GM18517 (cell line): ENCODE data around the gene NTF3.

ENCODE experiments used
- ATAC-seq: cut with Tn5 transposase; IDR thresholded peaks from one replicate; pipeline ENCODE4 v1.9.1; 2021; ENCODE audit warnings: mild to moderate bottlenecking, moderate library complexity; ENCODE audit not compliant: unreplicated experiment

NTF3 gene

GRCh38 chr12:5430641-5431603 is 986 bp upstream of the NTF3 start:
- no peak for ATAC-seq

GRCh38 chr12:5433081-5433844 is 1.4 kb downstream of the NTF3 start:
- no peak for ATAC-seq

DNA sequence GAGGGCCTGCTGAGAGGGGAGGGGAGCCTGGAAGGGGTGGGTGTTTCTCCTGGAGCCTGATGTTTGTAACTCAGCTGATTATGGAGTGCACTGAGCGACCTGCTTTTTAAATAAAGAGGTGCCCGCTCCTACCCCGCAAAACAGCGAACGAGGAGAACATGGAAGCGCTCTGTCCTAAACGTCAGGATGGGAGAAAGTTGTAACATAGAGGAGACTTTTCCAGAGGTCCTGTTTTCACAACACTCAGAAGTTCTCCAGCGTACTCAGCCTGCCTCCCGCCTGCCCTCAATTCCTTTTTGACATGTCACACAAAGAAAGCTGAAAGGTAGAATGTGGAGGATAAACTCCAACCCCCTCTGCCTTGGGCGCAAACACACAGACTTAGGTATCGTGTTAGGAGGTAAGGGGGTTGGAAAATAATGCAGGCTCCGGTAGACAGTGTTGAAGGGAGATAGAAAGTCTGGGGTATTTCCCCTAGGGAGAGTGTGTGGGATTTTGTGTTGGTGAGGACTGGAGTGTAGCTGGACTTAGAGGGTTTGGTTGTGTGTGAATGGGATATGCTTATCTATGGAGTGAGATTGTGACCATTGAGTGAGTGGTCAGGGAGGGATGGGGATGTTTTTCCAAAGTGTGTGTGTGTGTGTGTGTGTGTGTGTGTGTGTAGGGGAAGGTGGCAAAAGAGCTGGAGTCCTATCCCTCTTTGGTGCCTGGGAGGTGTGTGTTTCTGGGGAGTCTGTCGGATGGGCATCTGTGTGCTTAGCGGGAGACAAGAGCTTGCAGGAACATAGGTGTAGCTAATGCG is 2.1 kb downstream of the NTF3 start:
- no peak for ATAC-seq

DNA sequence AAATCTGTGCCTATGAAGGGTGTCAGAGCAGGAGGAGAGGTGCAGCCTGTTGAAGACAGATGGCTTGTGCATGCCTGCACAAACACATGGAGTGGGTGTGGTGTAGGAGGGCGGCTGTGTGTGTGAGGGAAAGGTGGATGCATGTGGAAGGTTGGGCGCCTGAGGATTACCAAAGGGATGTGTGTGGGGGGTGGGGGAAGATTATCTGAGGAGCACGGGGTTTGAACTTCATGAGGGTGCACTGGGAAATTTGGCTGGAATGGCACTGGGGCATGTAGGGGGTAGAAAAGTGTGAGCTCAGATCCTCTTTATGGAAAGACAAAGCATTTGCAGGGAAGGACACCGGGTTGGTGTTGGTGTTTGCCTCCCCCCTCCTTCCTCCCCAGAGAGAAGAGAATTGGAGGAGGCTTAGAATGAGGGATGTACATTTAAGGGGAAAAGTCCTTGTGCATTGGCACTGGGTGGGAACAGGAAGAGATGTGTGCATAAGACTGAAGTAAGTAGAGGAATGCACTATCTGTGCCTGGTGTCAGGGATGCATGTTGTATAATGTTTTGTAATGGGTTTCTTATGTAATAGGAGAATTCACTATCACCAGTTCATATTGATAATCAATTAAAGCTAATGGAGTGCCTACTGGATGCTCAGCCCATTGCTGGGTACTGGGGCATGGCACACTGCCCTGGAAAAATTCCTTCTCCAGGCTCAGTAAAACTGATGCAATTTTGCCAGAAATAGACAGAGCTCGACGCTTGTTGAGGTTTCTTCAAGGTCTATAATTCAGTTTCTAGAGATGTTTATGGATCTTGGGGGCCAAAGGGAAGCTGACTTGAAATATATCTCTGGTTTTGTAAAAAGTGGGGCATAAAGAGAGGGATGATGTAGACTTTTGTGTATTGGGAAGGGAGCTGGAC is 3.0 kb downstream of the NTF3 start:
- ATAC-seq, result no peak

- no peak for ATAC-seq
These were observed 5.3 kb downstream of the NTF3 start for GRCh38 chr12:5437182-5437583.

GRCh38 chr12:5437589-5437988 is 5.7 kb downstream of the NTF3 start:
- ATAC-seq, result no peak

DNA sequence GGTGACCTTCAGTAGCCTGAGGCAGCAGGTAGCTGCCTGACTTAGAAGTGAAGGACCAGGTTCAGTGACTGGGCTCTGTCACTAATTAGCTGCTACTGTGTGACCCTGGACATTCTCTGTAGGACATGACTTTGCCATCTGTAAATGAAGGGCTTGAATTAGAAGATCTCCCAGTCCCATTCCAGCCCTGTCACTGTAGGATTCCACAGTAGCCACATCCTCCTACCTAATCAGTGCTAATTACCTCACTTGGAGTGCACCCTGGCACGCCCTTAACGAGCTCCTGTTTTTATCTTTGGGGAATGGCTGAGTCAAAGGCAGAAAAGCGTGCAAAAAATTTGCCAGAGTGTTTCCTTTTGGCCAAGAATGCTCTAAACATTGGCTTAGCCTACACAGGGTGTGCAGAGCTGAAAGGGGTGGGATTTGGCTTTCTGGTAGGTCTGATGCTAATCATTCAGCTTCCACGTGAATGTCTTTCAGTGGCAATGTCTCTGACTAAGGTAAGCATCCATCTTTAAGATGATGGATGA is 6.8 kb downstream of the NTF3 start:
- ATAC-seq, result no peak

- ATAC-seq, result no peak
These were observed 7.5 kb downstream of the NTF3 start for GRCh38 chr12:5439371-5439771.

DNA sequence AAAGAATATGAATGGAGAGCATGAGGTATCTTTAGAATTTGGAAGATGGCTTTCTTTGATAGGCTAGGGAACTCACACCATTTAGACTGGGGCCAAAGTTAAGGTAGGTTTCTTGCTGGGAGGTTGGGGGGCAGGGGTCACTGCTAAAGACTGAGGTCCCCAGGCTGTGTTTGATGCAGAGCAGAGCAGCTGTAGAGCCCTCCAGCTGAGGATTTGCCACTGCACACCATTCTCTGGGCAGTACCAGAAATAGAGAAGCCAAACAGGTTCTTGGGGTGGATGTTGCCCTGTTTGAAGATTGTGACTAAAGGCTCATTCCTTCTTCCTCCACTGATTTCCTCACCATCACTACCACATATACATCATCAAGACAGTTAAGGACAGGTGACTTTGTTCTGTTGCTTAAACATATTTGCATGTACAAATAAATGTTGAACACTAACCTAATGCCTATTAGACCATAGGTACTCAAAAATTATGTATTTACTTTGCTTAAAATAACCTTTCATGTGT is 7.9 kb downstream of the NTF3 start:
- no peak for ATAC-seq

DNA sequence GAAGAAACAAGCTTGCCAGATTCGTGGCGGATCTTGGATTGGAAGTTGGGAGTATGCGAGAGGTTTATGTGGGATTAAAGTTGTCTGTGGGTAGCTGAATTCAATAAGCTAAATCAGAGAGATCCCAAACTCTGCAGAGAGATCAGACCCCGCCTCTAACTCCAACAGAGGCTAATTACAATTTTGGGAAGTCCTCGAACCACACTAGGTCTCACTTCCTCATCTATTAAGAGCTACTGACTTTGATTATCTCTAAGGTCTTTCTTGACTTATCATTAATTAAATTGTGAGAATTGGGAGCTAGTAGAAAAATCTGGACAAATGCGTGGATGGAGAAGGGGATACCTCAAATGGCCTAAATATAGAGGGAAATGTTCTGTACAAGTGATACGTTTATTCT is 9.1 kb downstream of the NTF3 start:
- no peak for ATAC-seq

DNA sequence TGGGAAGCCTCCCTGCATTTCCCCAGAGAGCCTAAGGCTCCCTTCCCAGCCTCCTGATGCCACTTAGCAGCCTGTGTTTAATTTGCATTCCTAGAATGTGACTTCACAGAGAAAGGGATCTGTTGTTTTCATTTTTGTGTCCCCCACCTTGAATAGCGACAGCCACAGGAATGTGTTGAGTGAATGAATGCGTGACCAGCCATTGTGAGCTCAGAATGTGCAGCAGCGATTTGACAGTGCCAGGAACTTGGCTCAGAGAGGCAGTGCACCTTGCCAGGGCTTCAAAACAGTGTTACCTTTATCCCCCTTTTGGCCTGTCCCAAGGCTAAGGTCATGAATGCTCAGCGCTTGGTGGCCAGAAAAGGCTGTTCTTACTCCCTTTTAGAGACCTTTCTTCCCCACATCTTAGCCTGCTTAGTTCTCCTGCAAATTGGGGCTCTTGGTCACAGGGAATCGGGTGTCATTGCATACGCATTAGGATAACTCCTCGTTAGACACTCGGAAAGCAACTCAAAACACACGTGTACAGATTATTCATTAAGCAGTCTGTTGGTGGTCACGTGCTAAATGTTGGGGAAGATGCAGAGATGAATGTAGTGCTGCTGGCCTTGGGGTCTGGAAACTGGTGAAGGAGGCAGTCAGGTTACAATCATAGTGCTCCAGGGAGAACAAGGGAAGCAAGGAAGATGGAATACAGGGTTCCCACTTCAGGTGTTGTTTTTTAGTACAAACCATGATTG is 9.8 kb downstream of the NTF3 start:
- ATAC-seq, result no peak

DNA sequence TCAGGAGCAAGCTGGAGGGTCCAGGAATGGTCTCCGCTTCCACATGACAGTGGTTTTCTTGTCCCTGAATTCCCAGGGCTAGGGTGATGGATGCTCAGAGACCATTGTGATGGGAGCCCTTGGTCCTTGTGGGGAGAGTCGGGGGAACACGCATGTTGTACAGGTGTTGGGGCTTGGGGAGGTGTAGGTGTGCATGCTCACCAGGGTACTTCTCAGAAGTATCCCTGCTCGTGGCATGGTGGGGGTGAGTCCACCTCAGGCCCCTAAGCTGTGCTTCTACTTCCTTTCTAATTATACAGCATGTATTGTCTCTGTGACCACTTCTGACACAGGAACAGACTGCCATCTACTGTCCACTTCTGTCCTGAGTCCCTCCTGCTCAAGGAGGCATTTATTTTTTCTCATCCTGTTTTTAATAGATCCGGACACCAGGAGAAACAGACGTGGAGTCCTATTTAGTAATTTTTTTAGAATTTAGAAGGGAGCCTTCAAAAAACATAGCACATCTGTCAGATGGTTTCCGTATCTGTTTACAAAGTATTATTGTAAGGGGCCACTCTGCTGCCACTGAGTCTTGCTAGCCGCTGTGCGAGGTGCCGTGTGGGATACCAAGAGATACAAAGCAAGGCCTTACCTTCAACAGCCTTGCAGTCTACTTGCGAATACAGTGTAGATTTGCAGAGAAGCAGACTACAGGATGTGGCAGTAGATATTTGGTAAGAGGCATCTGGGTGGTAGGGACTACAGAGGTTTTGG is 10.5 kb downstream of the NTF3 start:
- ATAC-seq, result no peak

- no peak for ATAC-seq
These were observed 12.6 kb downstream of the NTF3 start for GRCh38 chr12:5444520-5444919.

- no peak for ATAC-seq
These were observed 15.4 kb downstream of the NTF3 start for GRCh38 chr12:5447320-5447719.

- no peak for ATAC-seq
These were observed 19.3 kb downstream of the NTF3 start for GRCh38 chr12:5451251-5451650.

GRCh38 chr12:5452569-5452968 is 20.7 kb downstream of the NTF3 start:
- no peak for ATAC-seq

GRCh38 chr12:5453466-5453865 is 21.6 kb downstream of the NTF3 start:
- ATAC-seq, result no peak

- ATAC-seq, result no peak
These were observed 23.1 kb downstream of the NTF3 start for GRCh38 chr12:5455045-5455444.
